COLO829 (cell line): ENCODE data around the gene ZNF362.

Experiments used
- DNase-seq: peaks from one replicate; pipeline ENCODE4 v3.0.0; 2012; ENCODE audit warnings: low spot score

ZNF362 gene

GRCh38 chr1:33346927-33347649 is 90.8 kb downstream of the ZNF362 start:
- peak; percentile 89 for DNase-seq

DNA sequence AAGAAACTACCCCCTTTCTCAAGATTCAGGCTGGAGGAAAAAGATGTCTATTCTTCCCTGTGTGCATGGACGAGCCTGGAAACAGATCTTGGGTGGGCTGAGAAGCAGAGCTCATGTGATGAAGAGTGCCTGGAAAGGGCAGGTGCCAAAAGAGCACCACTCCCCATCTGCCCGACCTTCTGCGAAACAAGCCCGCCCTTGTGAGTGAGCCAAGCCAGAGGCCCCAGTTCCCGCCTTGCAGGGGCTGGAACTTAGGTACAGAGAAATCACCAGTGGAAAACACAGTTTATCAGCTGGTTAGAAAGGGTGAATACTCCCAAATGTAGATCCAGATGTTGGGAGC is 91.3 kb downstream of the ZNF362 start:
- no peak for DNase-seq

DNA sequence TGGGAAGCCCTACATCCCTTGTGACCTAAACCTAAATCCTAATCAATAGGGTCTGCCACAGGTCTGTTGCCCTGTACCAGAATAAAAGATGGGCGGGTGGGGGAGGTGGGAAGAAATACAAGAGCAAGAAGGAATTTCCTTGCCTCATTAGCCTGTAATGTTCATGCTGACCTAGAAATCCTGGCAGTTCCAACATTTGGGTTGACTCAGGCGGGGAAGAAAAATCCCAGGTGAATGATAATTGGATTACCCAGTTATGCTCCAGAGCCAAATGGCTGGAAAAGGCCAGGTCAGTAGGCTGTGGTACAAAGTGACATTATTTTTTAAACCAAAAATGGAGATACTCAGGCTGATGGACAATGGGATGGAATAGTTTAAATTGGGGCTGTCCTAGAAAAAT is 91.9 kb downstream of the ZNF362 start:
- DNase-seq = no peak

DNA sequence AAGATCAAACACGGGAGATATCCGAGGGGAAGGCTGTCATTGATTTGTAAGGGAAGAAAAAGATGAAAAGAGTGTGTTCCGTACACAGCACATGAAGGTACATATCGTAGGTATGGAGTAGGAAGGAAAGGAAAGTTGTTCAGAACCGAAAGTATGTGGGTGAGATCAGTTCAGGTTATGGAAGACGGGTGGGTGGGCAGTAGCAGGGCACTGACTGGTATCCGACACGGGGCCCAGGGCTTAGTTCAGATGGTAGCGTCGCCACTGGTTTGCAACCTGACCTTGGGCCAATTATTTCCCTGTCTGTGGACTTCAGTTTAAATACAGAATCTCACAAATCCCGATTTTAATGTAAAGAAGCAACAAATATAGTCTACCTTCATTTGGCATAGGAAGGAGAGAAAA is 92.4 kb downstream of the ZNF362 start:
- DNase-seq = no peak

DNA sequence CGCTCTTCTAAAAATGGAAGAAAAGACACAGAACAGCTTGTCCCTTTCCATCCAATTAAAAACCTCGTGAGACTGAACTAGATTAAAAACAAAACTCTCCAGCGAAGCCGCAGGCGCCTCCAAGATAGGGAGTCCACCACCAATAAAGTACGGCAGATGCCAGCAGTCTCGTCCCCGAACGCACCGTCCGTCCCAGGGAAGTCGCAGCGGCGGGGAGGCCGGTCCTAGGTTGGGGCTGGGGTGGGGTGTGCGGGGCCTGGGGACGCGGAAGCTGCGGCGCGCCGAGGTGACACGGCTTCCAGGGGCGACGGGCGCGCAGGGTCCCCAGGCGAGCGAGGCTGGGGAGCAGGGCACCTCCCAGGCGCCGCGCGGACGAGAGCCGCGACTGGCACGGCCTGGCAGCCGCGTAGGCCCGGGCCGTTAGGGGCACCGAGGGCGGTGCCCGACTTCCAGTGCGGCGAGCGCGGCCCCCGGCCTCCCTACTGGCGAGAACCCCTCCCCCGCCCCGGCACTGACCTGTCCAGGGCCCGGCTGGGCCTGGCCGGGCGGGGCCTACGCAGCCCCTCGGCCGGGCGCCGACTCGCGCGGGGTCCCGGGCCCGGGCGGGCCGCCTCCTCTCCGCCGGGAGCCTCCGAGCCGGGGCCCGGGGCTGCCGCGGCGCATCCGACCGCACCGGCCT is 92.9 kb downstream of the ZNF362 start:
- DNase-seq = no peak

- peak; percentile 81 for DNase-seq
Observed at GRCh38 chr1:33349778-33350610, 93.7 kb downstream of the ZNF362 start.
